Measurements from ENCODE around the gene SEMA3G.

- TF ChIP-seq, protein P1, sequence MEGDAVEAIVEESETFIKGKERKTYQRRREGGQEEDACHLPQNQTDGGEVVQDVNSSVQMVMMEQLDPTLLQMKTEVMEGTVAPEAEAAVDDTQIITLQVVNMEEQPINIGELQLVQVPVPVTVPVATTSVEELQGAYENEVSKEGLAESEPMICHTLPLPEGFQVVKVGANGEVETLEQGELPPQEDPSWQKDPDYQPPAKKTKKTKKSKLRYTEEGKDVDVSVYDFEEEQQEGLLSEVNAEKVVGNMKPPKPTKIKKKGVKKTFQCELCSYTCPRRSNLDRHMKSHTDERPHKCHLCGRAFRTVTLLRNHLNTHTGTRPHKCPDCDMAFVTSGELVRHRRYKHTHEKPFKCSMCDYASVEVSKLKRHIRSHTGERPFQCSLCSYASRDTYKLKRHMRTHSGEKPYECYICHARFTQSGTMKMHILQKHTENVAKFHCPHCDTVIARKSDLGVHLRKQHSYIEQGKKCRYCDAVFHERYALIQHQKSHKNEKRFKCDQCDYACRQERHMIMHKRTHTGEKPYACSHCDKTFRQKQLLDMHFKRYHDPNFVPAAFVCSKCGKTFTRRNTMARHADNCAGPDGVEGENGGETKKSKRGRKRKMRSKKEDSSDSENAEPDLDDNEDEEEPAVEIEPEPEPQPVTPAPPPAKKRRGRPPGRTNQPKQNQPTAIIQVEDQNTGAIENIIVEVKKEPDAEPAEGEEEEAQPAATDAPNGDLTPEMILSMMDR (IDR thresholded peaks at IDR 0.05): no peak
- no peak for TF ChIP-seq POLR2A (IDR thresholded peaks at IDR 0.05)
These were observed 38.9 kb upstream of the SEMA3G start for GRCh38 chr3:52483577-52484381.

Measured in thyroid gland (tissue), 4 donors.